H9 (cell line): ENCODE results near the gene CDKAL1. TPM values are rescaled to one million over a fixed set of nuclear protein-coding genes. Genes with fewer than 3 reads are reported as not detected.
A peak's percentile ranks its signal among the peaks of the same experiment; 100 is the strongest.

Source experiments
- DNase-seq: peaks from one replicate; pipeline ENCODE4 v3.0.0-alpha.2; 2017
- H2AFZ ChIP-seq: one replicate; pipeline ENCODE4 v1.6.1; 2013; ENCODE audit warnings: mild to moderate bottlenecking, low read length, control low read depth, moderate library complexity
- H2AK5ac ChIP-seq: 2 replicates; pipeline ENCODE4 v1.6.1; 2013; ENCODE audit warnings: low read length, control low read depth, mixed read lengths; ENCODE audit not compliant: insufficient read length
- H2BK120ac ChIP-seq: one replicate; pipeline ENCODE4 v1.6.1; 2013; ENCODE audit warnings: low read depth, mild to moderate bottlenecking, low read length, control low read depth, inconsistent platforms; ENCODE audit not compliant: poor library complexity, severe bottlenecking
- H2BK12ac ChIP-seq: 2 replicates; pipeline ENCODE4 v1.6.1; 2013; ENCODE audit warnings: low read length, control low read depth, mixed read lengths, low read depth; ENCODE audit not compliant: insufficient read length
- H2BK15ac ChIP-seq: 2 replicates; pipeline ENCODE4 v1.6.1; 2013; ENCODE audit warnings: low read depth, low read length, control low read depth
- H2BK20ac ChIP-seq: one replicate; pipeline ENCODE4 v1.6.1; 2013; ENCODE audit warnings: low read depth, mild to moderate bottlenecking, low read length, control low read depth, inconsistent platforms; ENCODE audit not compliant: poor library complexity, severe bottlenecking
- H2BK5ac ChIP-seq: 2 replicates; pipeline ENCODE4 v1.6.1; 2013; ENCODE audit warnings: low read length, control low read depth, mixed read lengths; ENCODE audit not compliant: insufficient read length
- H3K14ac ChIP-seq: 2 replicates; pipeline ENCODE4 v1.6.1; 2013; ENCODE audit warnings: low read length, control low read depth; ENCODE audit not compliant: insufficient read depth
- H3K18ac ChIP-seq: 2 replicates; pipeline ENCODE4 v1.6.1; 2013; ENCODE audit warnings: low read depth, mild to moderate bottlenecking, mixed read lengths, low read length, control low read depth; ENCODE audit not compliant: insufficient read length
- H3K23ac ChIP-seq: 2 replicates; pipeline ENCODE4 v1.6.1; 2013; ENCODE audit warnings: low read length, control low read depth, mixed read lengths, low read depth; ENCODE audit not compliant: insufficient read length
- H3K23me2 ChIP-seq: 2 replicates; pipeline ENCODE4 v1.6.1; 2013; ENCODE audit warnings: low read depth, mild to moderate bottlenecking, mixed read lengths, low read length, control low read depth; ENCODE audit not compliant: insufficient read length, poor library complexity, severe bottlenecking
- H3K27ac ChIP-seq: 2 replicates; pipeline ENCODE4 v1.5.1; 2013; ENCODE audit warnings: low read length, control low read depth, mixed read lengths, low read depth; ENCODE audit not compliant: insufficient read length
- H3K27me3 ChIP-seq: 2 replicates; pipeline ENCODE4 v1.6.1; 2013; ENCODE audit warnings: low read length, control low read depth, inconsistent platforms; ENCODE audit not compliant: insufficient read depth
- H3K4ac ChIP-seq: 2 replicates; pipeline ENCODE4 v1.6.1; 2013; ENCODE audit warnings: low read depth, mild to moderate bottlenecking, control low read depth, inconsistent platforms, low read length, moderate library complexity
- H3K4me1 ChIP-seq: 2 replicates; pipeline ENCODE4 v1.6.1; 2013; ENCODE audit warnings: low read length, control low read depth, inconsistent platforms; ENCODE audit not compliant: insufficient read depth
- H3K4me2 ChIP-seq: 2 replicates; pipeline ENCODE4 v1.6.1; 2013; ENCODE audit warnings: low read length, control low read depth, mixed read lengths; ENCODE audit not compliant: insufficient read length, insufficient read depth
- H3K56ac ChIP-seq: 2 replicates; pipeline ENCODE4 v1.6.1; 2013; ENCODE audit warnings: low read depth, mild to moderate bottlenecking, mixed read lengths, low read length, control low read depth; ENCODE audit not compliant: insufficient read length
- H3K79me1 ChIP-seq: 2 replicates; pipeline ENCODE4 v1.6.1; 2013; ENCODE audit warnings: low read depth, mild to moderate bottlenecking, moderate library complexity, low read length, control low read depth, inconsistent platforms; ENCODE audit not compliant: insufficient read depth, poor library complexity, severe bottlenecking
- H3K79me2 ChIP-seq: 2 replicates; pipeline ENCODE4 v1.6.1; 2013; ENCODE audit warnings: low read length, control low read depth, inconsistent platforms; ENCODE audit not compliant: insufficient read depth
- H3K9ac ChIP-seq: 2 replicates; pipeline ENCODE4 v1.6.1; 2013; ENCODE audit warnings: low read length, control low read depth, mixed read lengths; ENCODE audit not compliant: insufficient read length; ENCODE audit errors: extremely low read depth
- H3K9me3 ChIP-seq: one replicate; pipeline ENCODE4 v1.6.1; 2013; ENCODE audit warnings: low read depth, low read length, inconsistent platforms; ENCODE audit not compliant: control insufficient read depth
- H3T11ph ChIP-seq: one replicate; pipeline ENCODE4 v1.6.1; 2013; ENCODE audit warnings: mild to moderate bottlenecking, low read length, control low read depth, inconsistent platforms
- H4K20me1 ChIP-seq: one replicate; pipeline ENCODE4 v1.6.1; 2013; ENCODE audit not compliant: control insufficient read depth, insufficient read length, insufficient read depth
- H4K5ac ChIP-seq: 2 replicates; pipeline ENCODE4 v1.6.1; 2013; ENCODE audit warnings: low read depth, mild to moderate bottlenecking, mixed read lengths, low read length, control low read depth; ENCODE audit not compliant: insufficient read length
- H4K8ac ChIP-seq: replicated peaks from 2 replicates; pipeline ENCODE4 v1.6.1; 2013; ENCODE audit warnings: low read length, control low read depth, mixed read lengths, low read depth; ENCODE audit not compliant: insufficient read length
- H4K91ac ChIP-seq: 2 replicates; pipeline ENCODE4 v1.6.1; 2013; ENCODE audit warnings: low read depth, mild to moderate bottlenecking, moderate library complexity, mixed read lengths, low read length, control low read depth; ENCODE audit not compliant: insufficient read length
- H3K27ac Mint-ChIP-seq, 3 experiments: 2 replicates in 2 of 3; 3 replicates in 1 of 3; pipeline ENCODE4 v1.8.0; 2020 to 2021; ENCODE audit warnings: mixed read lengths in 3 of 3, mild to moderate bottlenecking in 1 of 3, moderate library complexity in 1 of 3
- H3K27me3 Mint-ChIP-seq: 2 replicates; pipeline ENCODE4 v1.8.0; 2021; ENCODE audit warnings: low read depth, mild to moderate bottlenecking, moderate library complexity, mixed read lengths
- H3K36me3 Mint-ChIP-seq, 3 experiments: 2 replicates in 2 of 3; 3 replicates in 1 of 3; pipeline ENCODE4 v1.8.0; 2020 to 2021; ENCODE audit warnings: low read depth in 3 of 3, mixed read lengths in 3 of 3; ENCODE audit not compliant: insufficient read depth in 1 of 3
- H3K4me1 Mint-ChIP-seq, 2 experiments: 2 replicates each; pipeline ENCODE4 v1.8.0; 2020; ENCODE audit warnings: mixed read lengths in 2 of 2
- H3K4me3 Mint-ChIP-seq, 2 experiments: 2 replicates in 1 of 2; 3 replicates in 1 of 2; pipeline ENCODE4 v1.8.0; 2020 to 2021; ENCODE audit warnings: mild to moderate bottlenecking in 2 of 2, mixed read lengths in 2 of 2, moderate library complexity in 1 of 2
- H3K9me3 Mint-ChIP-seq, 2 experiments: 2 replicates in 1 of 2; 3 replicates in 1 of 2; pipeline ENCODE4 v1.8.0; 2020; ENCODE audit warnings: mild to moderate bottlenecking in 2 of 2, mixed read lengths in 2 of 2, moderate library complexity in 1 of 2
- WGBS: extraction: QIAGEN DNeasy Blood & Tissue Kit; methylation state at CpG from one replicate; pipeline ENCODE4 v1.1.7; 2013; ENCODE audit warnings: missing lambda C conversion rate, low lambda C conversion rate, mixed read lengths; ENCODE audit not compliant: insufficient read length; ENCODE audit errors: extremely low coverage; 5-methylcytosine and 5-hydroxymethylcytosine counted together
- total RNA-seq: library from RNA; stranded (reverse); gene quantifications from 2 replicates; pipeline ENCODE4 v1.2.1, GENCODE V29; 2021
- TF ChIP-seq, protein P1 (sequence below): fragments of 200-600 bp; sonication (generic); conservative IDR thresholded peaks from 3 replicates; pipeline ENCODE4 v1.8.0; 2021; ENCODE audit warnings: antibody characterized with exemption, mild to moderate bottlenecking

CDKAL1 gene
- total RNA-seq, 1 experiment from 2014 or later, result 23.0 TPM

GRCh38 chr6:20497216-20498040 lies 36.8 kb upstream of the CDKAL1 start:
- no peak for DNase-seq
- Histone ChIP-seq H3K18ac (no peak overlapping the region), H4K8ac (no peak overlapping the region), H2AK5ac (no peak overlapping the region), H3K14ac (no peak overlapping the region), H2BK5ac (no peak overlapping the region), H3K9me3 (no peaks in the 10 kb centered on the region), H3K4me1 (no peaks in the 10 kb centered on the region), H3K79me2 (no peaks in the 10 kb centered on the region), H3T11ph (no peak overlapping the region), H3K56ac (no peak overlapping the region), H2AFZ (no peak overlapping the region), H3K79me1 (no peaks in the 10 kb centered on the region), H2BK120ac (no peak overlapping the region), H3K23ac (no peak overlapping the region), H4K5ac (no peak overlapping the region), H3K27ac (no peak overlapping the region), H3K9ac (no peak overlapping the region), H2BK20ac (no peak overlapping the region), H2BK12ac (no peak overlapping the region), H3K23me2 (no peaks in the 10 kb centered on the region), H3K4ac (no peak overlapping the region), H4K91ac (no peak overlapping the region), H2BK15ac (no peak overlapping the region), H3K27me3 (no peaks in the 10 kb centered on the region), H3K4me2 (no peak overlapping the region), H4K20me1 (no peaks in the 10 kb centered on the region)
- Mint-ChIP-seq H3K4me3 (no peak overlapping the region), H3K9me3 (no peaks in the 10 kb centered on the region), H3K4me1 (peaks cover under 1% of the 10 kb centered on the region in 2 experiments; a peak in 1 of 4 replicates), H3K27ac (peak overlapping the region in 1 of 3 experiments; percentile 48; a peak in 2 of 7 replicates), H3K27me3 (no peaks in the 10 kb centered on the region), H3K36me3 (peaks cover 0 to 6% (median 3%) of the 10 kb centered on the region in 3 experiments; a peak in 3 of 7 replicates)
- no CpG with 5 or more reads among the region's 8 CpGs for WGBS
- TF ChIP-seq, protein P1, sequence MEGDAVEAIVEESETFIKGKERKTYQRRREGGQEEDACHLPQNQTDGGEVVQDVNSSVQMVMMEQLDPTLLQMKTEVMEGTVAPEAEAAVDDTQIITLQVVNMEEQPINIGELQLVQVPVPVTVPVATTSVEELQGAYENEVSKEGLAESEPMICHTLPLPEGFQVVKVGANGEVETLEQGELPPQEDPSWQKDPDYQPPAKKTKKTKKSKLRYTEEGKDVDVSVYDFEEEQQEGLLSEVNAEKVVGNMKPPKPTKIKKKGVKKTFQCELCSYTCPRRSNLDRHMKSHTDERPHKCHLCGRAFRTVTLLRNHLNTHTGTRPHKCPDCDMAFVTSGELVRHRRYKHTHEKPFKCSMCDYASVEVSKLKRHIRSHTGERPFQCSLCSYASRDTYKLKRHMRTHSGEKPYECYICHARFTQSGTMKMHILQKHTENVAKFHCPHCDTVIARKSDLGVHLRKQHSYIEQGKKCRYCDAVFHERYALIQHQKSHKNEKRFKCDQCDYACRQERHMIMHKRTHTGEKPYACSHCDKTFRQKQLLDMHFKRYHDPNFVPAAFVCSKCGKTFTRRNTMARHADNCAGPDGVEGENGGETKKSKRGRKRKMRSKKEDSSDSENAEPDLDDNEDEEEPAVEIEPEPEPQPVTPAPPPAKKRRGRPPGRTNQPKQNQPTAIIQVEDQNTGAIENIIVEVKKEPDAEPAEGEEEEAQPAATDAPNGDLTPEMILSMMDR, result no peak
